PC-3 (cell line): ENCODE measurements around the gene FUT1. TPM values are rescaled to one million over a fixed set of nuclear protein-coding genes. Genes with fewer than 3 reads are reported as not detected.

ENCODE experiments used
- ATAC-seq: fragments of 200-7000 bp; cut with Tn5 transposase; 2 replicates; pipeline ENCODE4 v1.9.1; 2020; ENCODE audit warnings: mild to moderate bottlenecking, moderate library complexity
- BruUV-seq: library from RNA; stranded (reverse); fragments of 400-500 nt; replicated peaks from 2 replicates; lab custom pipeline; 2021; lab: Mats Ljungman, UMichigan
- CTCF ChIA-PET: fragments of 300-600 bp; sonication (Branson Sonifier 250); formaldehyde crosslinking; loops from one replicate; lab custom pipeline; 2022; ENCODE audit warnings: antibody characterized with exemption; lab: Charles Lee
- POLR2A ChIA-PET: fragments of 300-600 bp; sonication (Branson Sonifier 250); formaldehyde crosslinking; loops from one replicate; lab custom pipeline; 2022; ENCODE audit warnings: antibody characterized with exemption; ENCODE audit not compliant: unreplicated experiment; lab: Charles Lee
- DNase-seq: peaks from one replicate; pipeline ENCODE4 v3.0.0-alpha.2; 2015
- H2AFZ ChIP-seq: fragments of 300-600 bp; sonication (generic); 2 replicates; pipeline ENCODE4 v1.6.0; 2016; ENCODE audit warnings: antibody characterized with exemption, low read length
- H3F3A ChIP-seq: fragments of 300-600 bp; sonication (generic); one replicate; pipeline ENCODE4 v1.6.0; 2017; ENCODE audit warnings: antibody characterized with exemption, low read length, control low read depth, mild to moderate bottlenecking; ENCODE audit not compliant: unreplicated experiment
- H3K27ac ChIP-seq: fragments of 300-600 bp; sonication (generic); 2 replicates; pipeline ENCODE4 v1.5.1; 2016; ENCODE audit warnings: mild to moderate bottlenecking, low read length
- H3K27me3 ChIP-seq: fragments of 300-600 bp; sonication (generic); 2 replicates; pipeline ENCODE4 v1.6.1; 2016; ENCODE audit warnings: low read length, mixed read lengths
- H3K36me3 ChIP-seq: fragments of 300-600 bp; sonication (generic); 2 replicates; pipeline ENCODE4 v1.6.1; 2016; ENCODE audit warnings: low read depth, mixed run types, low read length, mixed read lengths
- H3K4me1 ChIP-seq: fragments of 300-600 bp; sonication (generic); 2 replicates; pipeline ENCODE4 v1.5.1; 2016; ENCODE audit warnings: low read length; ENCODE audit not compliant: insufficient read depth
- H3K4me2 ChIP-seq: fragments of 300-600 bp; sonication (generic); 2 replicates; pipeline ENCODE4 v1.6.0; 2016; ENCODE audit warnings: low read length
- H3K4me3 ChIP-seq: fragments of 300-600 bp; sonication (generic); 2 replicates; pipeline ENCODE4 v1.5.1; 2016; ENCODE audit warnings: mild to moderate bottlenecking, low read length, mixed read lengths
- H3K79me2 ChIP-seq: fragments of 300-600 bp; sonication (generic); 2 replicates; pipeline ENCODE4 v1.6.1; 2017; ENCODE audit warnings: low read length, mixed read lengths
- H3K9ac ChIP-seq: fragments of 300-600 bp; sonication (generic); 2 replicates; pipeline ENCODE4 v1.6.0; 2016; ENCODE audit warnings: mild to moderate bottlenecking, low read length
- H3K9me2 ChIP-seq: fragments of 300-600 bp; sonication (generic); replicated peaks from 2 replicates; pipeline ENCODE4 v1.6.1; 2016; ENCODE audit warnings: mixed run types, low read length, mixed read lengths
- H3K9me3 ChIP-seq: fragments of 300-600 bp; sonication (generic); 2 replicates; pipeline ENCODE4 v1.6.1; 2016; ENCODE audit warnings: low read length, mixed read lengths
- H4K20me1 ChIP-seq: fragments of 300-600 bp; sonication (generic); 2 replicates; pipeline ENCODE4 v1.6.1; 2016; ENCODE audit warnings: low read length, mixed read lengths
- EZH2 ChIP-seq: fragments of 300-600 bp; sonication (generic); IDR thresholded peaks from one replicate; pipeline ENCODE4 v1.6.1; 2017; ENCODE audit warnings: antibody characterized with exemption, mild to moderate bottlenecking, low read length; ENCODE audit not compliant: unreplicated experiment
- EZH2phosphoT487 ChIP-seq: fragments of 300-600 bp; sonication (generic); IDR thresholded peaks from 2 replicates; pipeline ENCODE4 v1.6.1; 2018; ENCODE audit warnings: mild to moderate bottlenecking, antibody characterized with exemption, low read length, borderline replicate concordance
- intact Hi-C: fragments of 100-400 bp; cut with micrococcal nuclease; formaldehyde crosslinking; loops from 2 replicates; pipeline ENCODE4 v1.9.0; 2023
- total RNA-seq: library from RNA; depleted of rRNA; stranded (reverse); fragments of >200 nt; gene quantifications from 2 replicates; pipeline ENCODE4 v1.2.3, GENCODE V29; 2014
- TF ChIP-seq, protein P1 (sequence below): fragments of 300-600 bp; sonication (generic); conservative IDR thresholded peaks from 2 replicates; pipeline ENCODE4 v1.5.1; 2017; ENCODE audit warnings: antibody characterized with exemption, low read depth, mild to moderate bottlenecking, low read length

FUT1 gene
- total RNA-seq, 1 experiment from 2014 or later, result 4.6 TPM

DNA sequence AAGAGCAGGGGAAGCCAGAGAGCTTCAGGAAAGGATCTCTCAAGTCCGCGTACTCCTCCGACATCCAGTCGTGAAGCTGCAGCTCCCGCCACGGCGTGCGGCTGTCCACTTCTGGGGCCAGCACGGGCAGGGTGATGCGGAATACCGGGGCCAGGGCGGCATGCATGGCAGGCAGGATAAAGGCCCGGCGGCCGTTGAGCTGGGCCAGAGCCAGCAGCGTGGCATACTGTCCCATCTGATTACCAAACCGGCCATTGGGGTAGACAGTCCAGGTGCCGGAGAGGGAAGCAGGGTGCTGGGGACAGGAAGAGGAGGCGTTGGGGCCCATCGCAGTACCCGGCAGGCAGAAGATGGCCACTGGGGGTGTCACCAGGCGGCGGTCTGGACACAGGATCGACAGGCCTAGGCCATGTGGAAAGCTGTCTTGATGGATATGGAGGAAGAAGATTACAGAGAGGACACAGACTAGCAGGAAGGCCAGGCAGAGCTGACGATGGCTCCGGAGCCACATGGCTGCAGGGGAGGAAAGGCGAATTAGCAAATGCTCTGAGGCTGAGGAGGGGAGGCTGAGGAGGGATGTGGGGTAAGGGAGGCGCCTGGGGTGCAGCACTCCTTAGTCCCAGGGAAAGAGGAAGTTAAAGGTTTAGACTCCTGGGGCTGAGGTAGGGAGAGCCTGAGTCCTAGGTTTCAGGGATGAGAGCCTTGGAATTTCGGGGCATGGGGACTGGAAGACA, 1.5 kb downstream of the FUT1 start:
- no peaks in the 10 kb centered on the region; the same call in 1 of the 2 replicates for H3K36me3 ChIP-seq
- no peaks in the 10 kb centered on the region for H3F3A ChIP-seq
- intact Hi-C loops, result no loop called here
- H3K9ac ChIP-seq, result no peak overlapping the region
- H3K4me3 ChIP-seq, result peak overlapping the region; percentile 95
- TF ChIP-seq, protein P1, sequence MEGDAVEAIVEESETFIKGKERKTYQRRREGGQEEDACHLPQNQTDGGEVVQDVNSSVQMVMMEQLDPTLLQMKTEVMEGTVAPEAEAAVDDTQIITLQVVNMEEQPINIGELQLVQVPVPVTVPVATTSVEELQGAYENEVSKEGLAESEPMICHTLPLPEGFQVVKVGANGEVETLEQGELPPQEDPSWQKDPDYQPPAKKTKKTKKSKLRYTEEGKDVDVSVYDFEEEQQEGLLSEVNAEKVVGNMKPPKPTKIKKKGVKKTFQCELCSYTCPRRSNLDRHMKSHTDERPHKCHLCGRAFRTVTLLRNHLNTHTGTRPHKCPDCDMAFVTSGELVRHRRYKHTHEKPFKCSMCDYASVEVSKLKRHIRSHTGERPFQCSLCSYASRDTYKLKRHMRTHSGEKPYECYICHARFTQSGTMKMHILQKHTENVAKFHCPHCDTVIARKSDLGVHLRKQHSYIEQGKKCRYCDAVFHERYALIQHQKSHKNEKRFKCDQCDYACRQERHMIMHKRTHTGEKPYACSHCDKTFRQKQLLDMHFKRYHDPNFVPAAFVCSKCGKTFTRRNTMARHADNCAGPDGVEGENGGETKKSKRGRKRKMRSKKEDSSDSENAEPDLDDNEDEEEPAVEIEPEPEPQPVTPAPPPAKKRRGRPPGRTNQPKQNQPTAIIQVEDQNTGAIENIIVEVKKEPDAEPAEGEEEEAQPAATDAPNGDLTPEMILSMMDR, result no peak
- TF ChIP-seq EZH2phosphoT487 (no peak), EZH2 (no peak)
- no peaks in the 10 kb centered on the region for H3K27me3 ChIP-seq
- H3K4me2 ChIP-seq, result peak overlapping the region; percentile 95
- peaks cover 5% of the 10 kb centered on the region; the same call in 1 of the 2 replicates for H3K4me1 ChIP-seq
- peaks cover 28% of the 10 kb centered on the region for H3K79me2 ChIP-seq
- POLR2A ChIA-PET, result no interaction called here
- H2AFZ ChIP-seq, result no peak overlapping the region
- H3K27ac ChIP-seq, result no peak overlapping the region
- H3K9me3 ChIP-seq, result no peaks in the 10 kb centered on the region
- H4K20me1 ChIP-seq, result no peaks in the 10 kb centered on the region
- CTCF ChIA-PET, result no interaction called here
- H3K9me2 ChIP-seq, result no peaks in the 10 kb centered on the region
- no TSS peak for BruUV-seq
- ATAC-seq, result no peak
- DNase-seq, result no peak

DNA sequence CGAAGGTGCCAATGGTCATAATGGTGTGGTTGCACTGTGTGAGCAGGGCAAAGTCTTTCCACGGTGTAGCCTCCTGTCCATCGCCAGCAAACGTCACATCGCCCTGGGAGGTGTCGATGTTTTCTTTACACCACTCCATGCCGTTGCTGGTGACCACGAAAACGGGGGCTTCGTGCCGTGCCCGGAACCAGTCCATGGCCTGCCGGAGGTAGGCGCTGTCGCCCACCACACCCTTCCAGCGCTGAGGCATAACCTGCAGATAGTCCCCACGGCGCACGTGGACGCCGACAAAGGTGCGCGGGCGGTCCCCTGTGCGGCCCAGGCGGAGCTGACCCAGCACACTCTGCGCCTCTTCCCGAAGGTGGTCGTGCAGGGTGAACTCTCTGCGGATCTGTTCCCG, 2.1 kb downstream of the FUT1 start:
- H3K9me2 ChIP-seq, result no peaks in the 10 kb centered on the region
- ChIA-PET POLR2A (no interaction called here), CTCF (no interaction called here)
- intact Hi-C loops, result no loop called here
- H3K79me2 ChIP-seq, result peaks cover 28% of the 10 kb centered on the region
- no peak for ATAC-seq
- no peak for DNase-seq
- peaks cover 5% of the 10 kb centered on the region; the same call in 1 of the 2 replicates for H3K4me1 ChIP-seq
- H4K20me1 ChIP-seq, result no peaks in the 10 kb centered on the region
- no TSS peak for BruUV-seq
- no peak overlapping the region for H3K27ac ChIP-seq
- no peak overlapping the region for H2AFZ ChIP-seq
- H3K36me3 ChIP-seq, result no peaks in the 10 kb centered on the region; the same call in 1 of the 2 replicates
- H3K9me3 ChIP-seq, result no peaks in the 10 kb centered on the region
- TF ChIP-seq EZH2phosphoT487 (no peak), EZH2 (no peak)
- TF ChIP-seq, protein P1, result no peak
- H3F3A ChIP-seq, result no peaks in the 10 kb centered on the region
- no peaks in the 10 kb centered on the region for H3K27me3 ChIP-seq
- H3K4me2 ChIP-seq, result no peak overlapping the region
- H3K9ac ChIP-seq, result no peak overlapping the region
- no peak overlapping the region for H3K4me3 ChIP-seq

DNA sequence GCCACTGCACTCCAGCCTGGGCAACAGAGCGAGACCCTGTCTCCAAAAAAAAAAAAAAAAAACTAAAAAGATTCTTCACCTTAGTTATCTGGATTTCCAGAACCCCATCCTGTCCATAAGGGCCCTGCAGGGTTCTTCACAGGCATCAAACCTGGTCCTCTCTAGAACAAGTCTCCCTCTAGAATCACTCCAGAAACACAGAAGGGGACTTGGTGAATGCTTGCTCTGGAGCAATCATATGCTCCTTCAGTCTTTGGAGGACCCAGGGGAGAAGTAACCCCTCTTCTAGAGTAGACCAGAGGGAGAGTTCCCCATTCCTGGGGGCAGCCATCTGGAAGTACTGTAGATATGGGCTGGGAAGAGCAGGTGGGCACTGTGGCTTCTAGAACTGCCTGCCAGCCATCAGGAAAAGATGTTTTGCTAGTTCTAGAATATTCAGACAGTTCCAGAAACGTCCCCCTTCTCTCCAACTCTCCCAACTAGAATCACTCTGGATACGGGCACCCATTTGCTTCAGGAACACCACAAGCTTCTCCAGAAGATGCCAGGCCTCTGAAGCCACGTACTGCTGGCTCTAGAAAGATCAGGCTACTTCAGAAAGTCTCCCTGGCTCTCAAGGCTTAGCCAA, 2.8 kb downstream of the FUT1 start:
- TF ChIP-seq EZH2phosphoT487, result no peak
- TF ChIP-seq, protein P1, result no peak
- TF ChIP-seq EZH2, result no peak
- CTCF ChIA-PET, result no interaction called here
- Histone ChIP-seq H3K27ac (no peak overlapping the region), H3K79me2 (peaks cover 28% of the 10 kb centered on the region), H3K4me3 (no peak overlapping the region), H3K27me3 (no peaks in the 10 kb centered on the region), H3K4me1 (peaks cover 5% of the 10 kb centered on the region; the same call in 1 of the 2 replicates), H2AFZ (no peak overlapping the region), H3K9me3 (no peaks in the 10 kb centered on the region), H3K36me3 (no peaks in the 10 kb centered on the region; the same call in 1 of the 2 replicates), H3K4me2 (no peak overlapping the region), H3K9ac (no peak overlapping the region), H3K9me2 (no peaks in the 10 kb centered on the region), H3F3A (no peaks in the 10 kb centered on the region), H4K20me1 (no peaks in the 10 kb centered on the region)
- ATAC-seq (no peak), DNase-seq (no peak)
- intact Hi-C loops, result no loop called here
- POLR2A ChIA-PET, result no interaction called here
- no TSS peak for BruUV-seq
